ENCODE results near the gene B3GNT5. TPM values are rescaled to one million over a fixed set of nuclear protein-coding genes. Genes with fewer than 3 reads are reported as not detected.

B3GNT5 gene
- total RNA-seq, 1 experiment from 2014 or later = 25.3 TPM

DNA sequence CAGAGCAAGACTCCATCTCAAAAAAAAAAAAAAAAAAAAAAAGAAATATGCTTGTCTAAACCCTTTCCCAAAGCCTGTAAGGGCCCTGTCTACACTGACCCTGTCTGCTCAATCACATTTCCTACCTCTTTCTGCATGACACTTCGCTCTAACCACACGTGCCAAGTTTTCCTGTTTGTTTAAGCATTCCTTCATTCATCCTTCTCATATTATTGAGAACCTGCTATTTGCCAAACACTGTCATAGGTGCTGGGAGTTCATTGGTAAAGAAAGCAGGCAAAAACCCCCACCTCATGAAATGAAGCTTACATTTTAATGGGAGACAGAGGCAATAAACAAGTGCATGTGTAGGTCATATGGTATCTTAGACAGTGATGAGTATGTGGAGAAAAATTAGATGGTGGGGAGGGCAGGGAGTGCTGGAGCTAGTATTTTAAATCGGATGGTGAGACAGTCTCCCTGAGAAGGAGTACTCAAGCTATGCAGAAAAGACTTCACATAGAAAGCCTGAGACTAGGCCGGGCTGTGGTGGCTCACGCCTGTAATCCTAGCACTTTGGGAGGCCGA is 48.0 kb downstream of the B3GNT5 start:
- no peak for TF ChIP-seq EZH2 (IDR thresholded peaks at IDR 0.05; ENCODE audit: borderline replicate concordance, low read depth, low read length, poor library complexity, severe bottlenecking)
- TF ChIP-seq, protein P1, sequence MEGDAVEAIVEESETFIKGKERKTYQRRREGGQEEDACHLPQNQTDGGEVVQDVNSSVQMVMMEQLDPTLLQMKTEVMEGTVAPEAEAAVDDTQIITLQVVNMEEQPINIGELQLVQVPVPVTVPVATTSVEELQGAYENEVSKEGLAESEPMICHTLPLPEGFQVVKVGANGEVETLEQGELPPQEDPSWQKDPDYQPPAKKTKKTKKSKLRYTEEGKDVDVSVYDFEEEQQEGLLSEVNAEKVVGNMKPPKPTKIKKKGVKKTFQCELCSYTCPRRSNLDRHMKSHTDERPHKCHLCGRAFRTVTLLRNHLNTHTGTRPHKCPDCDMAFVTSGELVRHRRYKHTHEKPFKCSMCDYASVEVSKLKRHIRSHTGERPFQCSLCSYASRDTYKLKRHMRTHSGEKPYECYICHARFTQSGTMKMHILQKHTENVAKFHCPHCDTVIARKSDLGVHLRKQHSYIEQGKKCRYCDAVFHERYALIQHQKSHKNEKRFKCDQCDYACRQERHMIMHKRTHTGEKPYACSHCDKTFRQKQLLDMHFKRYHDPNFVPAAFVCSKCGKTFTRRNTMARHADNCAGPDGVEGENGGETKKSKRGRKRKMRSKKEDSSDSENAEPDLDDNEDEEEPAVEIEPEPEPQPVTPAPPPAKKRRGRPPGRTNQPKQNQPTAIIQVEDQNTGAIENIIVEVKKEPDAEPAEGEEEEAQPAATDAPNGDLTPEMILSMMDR (conservative IDR thresholded peaks at IDR 0.05; ENCODE audit: low read depth, low read length) = no peak
- intact Hi-C loops (cut with micrococcal nuclease; ENCODE audit: unreplicated experiment) = no loop called here
- H3K4me1 ChIP-seq (ENCODE audit: insufficient read depth, low read length, poor library complexity, severe bottlenecking) = peaks cover 16% of the 10 kb centered on the region
- DNase-seq (ENCODE audit: low spot score) = no peak
- no peaks in the 10 kb centered on the region for H3K27me3 ChIP-seq (replicated peaks; ENCODE audit: insufficient read depth, low read depth, low read length, poor library complexity)
- BruUV-seq (replicated peaks) = no TSS peak
- no peaks in the 10 kb centered on the region for H3K36me3 ChIP-seq (ENCODE audit: insufficient read depth, low read length, poor library complexity, severe bottlenecking)
- ChIA-PET CTCF (no interaction called here), POLR2A (ENCODE audit: low non-redundant PET) (no interaction called here)
- no peak overlapping the region for H3K27ac ChIP-seq (ENCODE audit: low read depth, low read length, poor library complexity, severe bottlenecking)
- H3K9me3 ChIP-seq (ENCODE audit: low read depth, low read length, poor library complexity, severe bottlenecking) = no peaks in the 10 kb centered on the region
- H3K4me3 ChIP-seq (ENCODE audit: low read depth, low read length, poor library complexity, severe bottlenecking) = no peak overlapping the region

DNA sequence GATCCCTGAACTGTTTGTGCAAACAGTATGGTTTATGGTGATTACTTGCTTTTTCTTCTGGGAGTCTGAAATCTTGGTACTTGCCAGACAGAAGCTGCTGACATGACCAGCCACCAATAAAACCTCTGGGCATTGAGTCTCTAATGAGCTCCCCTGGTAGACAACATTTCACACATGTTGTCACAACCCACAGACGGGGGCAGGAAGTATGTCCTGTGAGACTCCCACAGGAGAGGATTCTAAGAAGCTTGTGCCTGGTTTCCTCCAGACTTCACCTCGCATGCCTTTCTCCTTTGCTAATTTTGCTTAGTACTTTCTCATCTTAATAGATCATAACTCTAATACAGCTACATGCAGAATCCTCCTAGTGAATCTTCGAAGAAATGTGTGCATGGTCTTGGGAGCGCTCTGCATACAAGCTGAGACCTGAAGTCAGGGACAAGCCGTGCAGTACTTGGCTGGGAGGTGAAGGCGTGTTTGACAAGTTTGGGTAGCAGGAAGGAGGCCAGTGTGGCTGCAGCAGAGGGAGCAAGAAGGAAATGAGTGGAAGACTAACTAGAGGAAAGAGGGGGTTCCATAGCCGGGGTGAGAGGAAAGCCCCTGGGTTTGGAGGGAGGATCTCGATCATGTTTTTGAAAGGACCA is 49.0 kb downstream of the B3GNT5 start:
- intact Hi-C loops (cut with micrococcal nuclease; ENCODE audit: unreplicated experiment) = no loop called here
- Histone ChIP-seq H3K27me3 (replicated peaks; ENCODE audit: insufficient read depth, low read depth, low read length, poor library complexity) (no peaks in the 10 kb centered on the region), H3K4me3 (ENCODE audit: low read depth, low read length, poor library complexity, severe bottlenecking) (no peak overlapping the region), H3K27ac (ENCODE audit: low read depth, low read length, poor library complexity, severe bottlenecking) (no peak overlapping the region), H3K9me3 (ENCODE audit: low read depth, low read length, poor library complexity, severe bottlenecking) (no peaks in the 10 kb centered on the region), H3K36me3 (ENCODE audit: insufficient read depth, low read length, poor library complexity, severe bottlenecking) (no peaks in the 10 kb centered on the region), H3K4me1 (ENCODE audit: insufficient read depth, low read length, poor library complexity, severe bottlenecking) (peaks cover 16% of the 10 kb centered on the region)
- CTCF ChIA-PET = no interaction called here
- no peak for DNase-seq (ENCODE audit: low spot score)
- no TSS peak for BruUV-seq (replicated peaks)
- POLR2A ChIA-PET (ENCODE audit: low non-redundant PET) = no interaction called here
- TF ChIP-seq, protein P1 (conservative IDR thresholded peaks at IDR 0.05; ENCODE audit: low read depth, low read length) = no peak
- TF ChIP-seq EZH2 (IDR thresholded peaks at IDR 0.05; ENCODE audit: borderline replicate concordance, low read depth, low read length, poor library complexity, severe bottlenecking) = no peak

DNA sequence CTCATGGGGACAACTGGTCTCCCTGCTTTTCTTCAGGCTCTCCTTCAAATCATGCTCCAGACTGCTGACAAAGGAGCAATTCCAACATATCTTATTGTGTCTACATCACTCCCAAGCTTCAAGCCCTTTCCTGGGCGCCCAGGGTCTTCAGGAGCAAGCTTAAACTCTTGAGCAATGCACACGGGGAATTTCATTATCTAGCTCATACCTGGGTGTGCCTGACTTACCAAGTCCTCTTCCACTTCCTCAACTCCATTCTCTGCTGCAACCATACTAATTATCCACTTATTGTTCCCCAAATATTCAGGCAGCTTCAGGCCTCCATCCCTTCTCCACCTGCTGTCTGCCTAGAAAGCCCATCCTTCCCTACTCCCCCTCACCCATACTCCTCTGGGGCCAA is 50.6 kb downstream of the B3GNT5 start:
- no TSS peak for BruUV-seq (replicated peaks)
- intact Hi-C loops (cut with micrococcal nuclease; ENCODE audit: unreplicated experiment) = no loop called here
- TF ChIP-seq, protein P1 (conservative IDR thresholded peaks at IDR 0.05; ENCODE audit: low read depth, low read length) = no peak
- no peak for TF ChIP-seq EZH2 (IDR thresholded peaks at IDR 0.05; ENCODE audit: borderline replicate concordance, low read depth, low read length, poor library complexity, severe bottlenecking)
- no peak for DNase-seq (ENCODE audit: low spot score)
- Histone ChIP-seq H3K4me1 (ENCODE audit: insufficient read depth, low read length, poor library complexity, severe bottlenecking) (peaks cover 8% of the 10 kb centered on the region), H3K9me3 (ENCODE audit: low read depth, low read length, poor library complexity, severe bottlenecking) (no peaks in the 10 kb centered on the region), H3K36me3 (ENCODE audit: insufficient read depth, low read length, poor library complexity, severe bottlenecking) (no peaks in the 10 kb centered on the region), H3K27me3 (replicated peaks; ENCODE audit: insufficient read depth, low read depth, low read length, poor library complexity) (no peaks in the 10 kb centered on the region), H3K4me3 (ENCODE audit: low read depth, low read length, poor library complexity, severe bottlenecking) (no peak overlapping the region), H3K27ac (ENCODE audit: low read depth, low read length, poor library complexity, severe bottlenecking) (no peak overlapping the region)
- POLR2A ChIA-PET (ENCODE audit: low non-redundant PET) = no interaction called here
- CTCF ChIA-PET = no interaction called here
